ENCODE measurements around the gene SPAM1.
"Not testable (repeated sequence)": the region's sequence is repeated elsewhere in the genome, so short reads cannot be mapped to it uniquely, and the experiment has no call there.

SPAM1 gene, protein sequence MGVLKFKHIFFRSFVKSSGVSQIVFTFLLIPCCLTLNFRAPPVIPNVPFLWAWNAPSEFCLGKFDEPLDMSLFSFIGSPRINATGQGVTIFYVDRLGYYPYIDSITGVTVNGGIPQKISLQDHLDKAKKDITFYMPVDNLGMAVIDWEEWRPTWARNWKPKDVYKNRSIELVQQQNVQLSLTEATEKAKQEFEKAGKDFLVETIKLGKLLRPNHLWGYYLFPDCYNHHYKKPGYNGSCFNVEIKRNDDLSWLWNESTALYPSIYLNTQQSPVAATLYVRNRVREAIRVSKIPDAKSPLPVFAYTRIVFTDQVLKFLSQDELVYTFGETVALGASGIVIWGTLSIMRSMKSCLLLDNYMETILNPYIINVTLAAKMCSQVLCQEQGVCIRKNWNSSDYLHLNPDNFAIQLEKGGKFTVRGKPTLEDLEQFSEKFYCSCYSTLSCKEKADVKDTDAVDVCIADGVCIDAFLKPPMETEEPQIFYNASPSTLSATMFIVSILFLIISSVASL

DNA sequence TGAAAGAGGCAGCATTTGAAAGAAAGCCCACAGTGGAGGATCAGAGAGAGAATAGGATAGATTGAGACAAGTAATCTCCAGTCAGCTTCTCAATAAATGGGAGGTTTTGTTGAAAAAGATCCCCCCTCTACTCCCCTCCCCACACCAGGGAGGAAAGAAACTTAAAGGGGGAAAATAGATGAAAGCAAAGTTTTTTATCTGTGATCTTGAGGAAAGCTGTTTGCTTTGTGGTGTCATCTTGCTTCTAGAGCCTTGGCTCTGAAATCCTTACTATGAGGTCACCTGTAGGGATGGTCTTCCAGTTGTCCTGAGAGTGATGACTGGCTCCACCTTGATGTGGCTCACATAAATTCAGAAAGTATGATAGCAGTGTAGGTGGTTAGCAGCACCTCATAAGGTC lies at the start of gene SPAM1:
Gene SPAM1, plus strand, starts transcription at position 301 of the 400 bp plus-strand sequence. CDS start 28,330 bp downstream, outside the sequence.
- no peak for DNase-seq (ENCODE audit: low read depth)

DNA sequence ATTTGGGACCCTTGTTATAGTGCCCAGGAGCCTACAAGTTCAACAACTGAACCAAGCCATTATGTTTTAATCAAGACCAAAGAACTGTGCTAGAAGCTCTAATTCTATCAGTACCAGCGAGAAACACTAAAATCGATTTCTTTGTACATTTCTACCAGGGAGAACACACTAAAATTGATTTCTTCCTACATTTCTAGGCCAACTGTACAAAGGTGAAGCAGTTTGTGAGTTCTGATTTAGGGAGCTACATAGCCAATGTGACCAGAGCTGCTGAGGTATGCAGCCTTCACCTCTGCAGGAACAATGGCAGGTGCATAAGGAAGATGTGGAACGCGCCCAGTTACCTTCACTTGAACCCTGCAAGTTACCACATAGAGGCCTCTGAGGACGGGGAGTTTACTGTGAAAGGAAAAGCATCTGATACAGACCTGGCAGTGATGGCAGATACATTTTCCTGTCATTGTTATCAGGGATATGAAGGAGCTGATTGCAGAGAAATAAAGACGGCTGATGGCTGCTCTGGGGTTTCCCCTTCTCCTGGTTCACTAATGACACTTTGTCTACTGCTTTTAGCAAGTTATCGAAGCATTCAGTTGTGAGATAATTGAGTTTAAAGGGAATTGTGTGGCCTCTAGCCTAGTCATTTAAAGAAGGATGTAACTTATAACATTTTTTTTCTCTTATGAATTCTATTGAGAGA lies 48.3 kb upstream of the SPAM1 start:
- no peak for DNase-seq (ENCODE audit: low read depth)

DNA sequence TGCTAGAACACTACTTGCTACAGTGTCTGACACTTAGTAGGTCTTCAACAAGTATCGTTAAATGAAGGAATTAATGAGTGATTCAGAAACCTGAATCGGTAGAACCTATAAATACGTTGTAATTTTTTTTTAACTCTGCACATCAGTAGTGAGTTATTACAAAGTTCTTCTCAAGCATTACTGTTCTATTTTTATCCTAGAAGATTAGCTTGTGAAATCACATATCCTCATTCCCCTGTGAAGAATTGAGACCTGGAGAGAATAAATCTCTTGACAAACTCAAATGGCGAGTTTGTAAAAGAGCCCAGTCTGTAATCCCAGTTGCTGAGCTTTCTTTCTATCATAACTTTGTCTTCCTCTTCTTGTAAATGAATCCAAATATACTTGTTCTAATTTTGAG lies 45.4 kb upstream of the SPAM1 start:
- no peak for DNase-seq (ENCODE audit: low read depth)

DNA sequence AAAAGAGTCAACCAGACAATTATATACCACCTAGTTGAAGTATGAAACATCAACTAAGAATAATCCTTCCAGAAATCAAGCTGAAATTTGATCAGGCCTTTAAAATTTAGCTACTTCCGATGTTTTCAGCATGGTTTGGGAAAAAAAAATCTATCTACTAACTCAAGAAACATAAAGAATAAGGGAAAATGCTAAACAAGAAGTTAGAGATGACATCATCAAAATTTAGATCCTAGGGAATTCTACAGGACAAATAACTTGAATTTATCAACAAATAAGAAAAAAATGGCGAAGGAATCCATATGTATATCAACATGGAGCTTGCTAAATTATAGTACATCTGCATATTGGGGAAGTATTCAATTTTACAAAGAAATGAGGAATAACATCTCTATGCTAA lies 43.7 kb upstream of the SPAM1 start:
- no peak for DNase-seq (ENCODE audit: low read depth)

DNA sequence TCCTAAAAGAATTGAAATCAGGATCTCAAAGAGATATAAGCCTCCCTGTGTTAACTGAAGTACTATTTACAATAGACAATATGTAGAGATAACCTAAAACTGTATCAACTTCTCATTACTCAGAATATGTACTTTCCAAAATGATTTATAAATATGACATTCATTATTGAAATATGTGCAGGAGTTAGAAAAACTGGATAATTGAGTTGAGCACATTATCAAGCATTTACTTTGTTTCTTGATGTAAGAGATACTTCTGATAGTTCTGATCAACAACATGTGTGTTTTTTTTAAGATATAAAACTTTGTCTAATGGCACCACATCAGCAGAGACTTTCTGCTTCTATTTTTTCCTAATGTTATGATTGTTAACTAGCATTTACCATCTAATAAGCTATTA lies 41.9 kb upstream of the SPAM1 start:
- DNase-seq (ENCODE audit: low read depth): no peak

DNA sequence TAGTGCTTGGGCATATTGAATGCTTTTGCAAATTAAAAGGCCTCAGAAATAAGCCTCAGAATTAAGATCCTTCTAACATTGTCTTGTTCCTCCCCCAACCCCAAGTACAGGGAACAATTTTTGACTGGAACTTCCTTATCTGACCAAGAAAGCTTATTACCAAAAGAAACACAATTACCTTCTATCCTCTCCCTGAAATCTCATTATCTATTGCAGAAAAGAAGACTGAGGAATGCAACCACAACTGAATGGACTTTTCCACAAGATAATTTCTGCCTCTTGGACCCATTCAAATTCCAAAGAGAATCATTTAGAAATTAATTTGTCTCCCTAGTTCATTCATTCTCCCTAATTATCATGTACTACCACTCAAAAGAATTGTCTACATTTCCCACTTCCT lies 36.8 kb upstream of the SPAM1 start:
- no peak for DNase-seq (ENCODE audit: low read depth)

DNA sequence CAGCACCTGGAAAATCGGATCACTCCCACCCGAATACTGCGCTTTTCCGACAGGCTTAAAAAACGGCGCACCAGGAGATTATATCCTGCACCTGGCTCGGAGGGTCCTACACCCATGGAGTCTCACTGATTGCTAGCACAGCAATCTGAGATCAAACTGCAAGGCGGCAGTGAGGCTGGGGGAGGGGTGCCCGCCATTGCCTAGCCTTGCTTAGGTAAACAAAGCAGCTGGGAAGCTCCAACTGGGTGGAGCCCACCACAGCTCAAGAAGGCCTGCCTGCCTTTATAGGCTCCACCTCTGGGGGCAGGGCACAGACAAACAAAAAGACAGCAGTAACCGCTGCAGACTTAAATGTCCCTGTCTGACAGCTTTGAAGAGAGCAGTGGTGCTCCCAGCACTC lies 30.3 kb upstream of the SPAM1 start:
- DNase-seq (ENCODE audit: low read depth): not testable (repeated sequence)

DNA sequence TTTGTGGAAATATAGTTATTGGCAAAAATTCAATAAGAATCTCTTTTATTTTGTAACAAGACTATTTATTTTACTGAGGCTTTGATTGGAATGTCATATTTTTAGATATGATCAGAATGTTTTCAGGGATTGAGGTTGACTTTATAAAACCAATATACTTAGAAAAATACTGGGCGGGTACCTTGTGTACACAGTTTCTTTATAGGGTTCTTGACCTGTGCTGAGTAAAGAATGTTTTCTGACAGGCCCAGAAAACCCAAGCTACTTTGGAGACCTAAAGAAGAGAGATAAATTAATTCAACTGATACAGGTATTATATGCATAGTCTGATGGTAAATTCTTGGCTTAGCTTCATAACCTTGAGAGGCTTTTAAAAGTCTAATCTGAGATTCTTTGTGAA lies 23.9 kb upstream of the SPAM1 start:
- no peak for DNase-seq (ENCODE audit: low read depth)

DNA sequence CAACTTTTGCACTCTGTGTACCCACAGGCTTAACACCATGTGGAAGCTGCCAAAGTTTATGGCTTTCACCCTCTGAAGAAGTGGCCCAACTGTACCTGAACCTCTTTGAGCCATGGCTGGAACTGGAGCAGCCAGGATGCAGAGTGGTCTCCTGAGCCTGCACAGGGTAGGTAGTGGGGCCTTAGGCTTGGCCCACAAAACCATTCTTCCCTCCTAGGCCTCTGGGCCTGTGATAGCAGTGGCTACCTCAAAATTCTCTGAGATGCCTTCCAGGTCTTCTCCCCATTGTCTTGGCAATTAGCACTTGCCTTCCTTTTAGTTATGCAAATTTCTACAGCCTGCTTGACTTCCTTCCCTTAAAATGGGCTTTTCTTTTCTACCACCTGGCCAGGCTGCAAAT lies 19.3 kb upstream of the SPAM1 start:
- no peak for DNase-seq (ENCODE audit: low read depth)

DNA sequence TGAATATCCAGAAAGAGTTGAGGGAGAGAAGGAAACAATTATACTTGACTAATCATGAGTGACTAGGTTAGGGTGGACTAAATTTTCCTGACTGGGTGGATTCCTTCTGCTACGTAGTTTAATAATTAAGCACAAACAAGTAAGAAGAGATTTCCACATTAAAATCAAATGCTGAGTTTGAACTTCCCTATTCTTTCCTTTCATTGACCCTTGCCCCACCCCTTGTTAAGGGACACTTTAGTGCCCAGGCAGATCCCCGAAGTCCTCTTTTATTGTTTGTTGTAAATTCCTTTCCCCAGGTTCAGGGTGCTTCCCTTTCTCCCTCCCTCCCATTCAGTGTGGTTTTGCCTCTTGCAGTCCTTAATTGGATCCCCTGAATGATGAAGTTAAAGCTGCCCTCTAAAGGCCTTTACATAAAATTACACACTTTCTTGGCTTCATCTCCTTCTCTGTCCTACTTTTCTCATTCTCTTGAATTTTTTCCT lies 8.8 kb upstream of the SPAM1 start:
- DNase-seq (ENCODE audit: low read depth): no peak

DNA sequence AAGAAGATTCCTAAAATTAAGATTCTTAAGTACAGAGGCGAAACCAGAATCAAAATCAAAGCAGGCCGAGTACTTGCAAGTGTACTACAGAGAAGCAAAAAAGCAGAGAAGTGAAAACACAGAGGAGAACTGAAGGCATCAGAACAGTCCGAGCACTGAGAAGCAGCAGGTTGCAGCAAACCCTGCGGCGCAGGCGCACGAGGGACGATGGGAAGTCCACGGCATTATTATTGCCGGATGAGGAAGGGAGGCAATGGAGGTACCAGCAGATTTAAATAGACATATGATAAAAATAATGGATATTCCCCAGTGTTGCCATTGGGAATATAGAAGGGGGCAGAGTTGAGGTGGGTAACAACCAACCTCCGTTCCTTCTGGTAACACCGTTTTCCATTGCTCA lies 7.2 kb upstream of the SPAM1 start:
- DNase-seq (ENCODE audit: low read depth): no peak

DNA sequence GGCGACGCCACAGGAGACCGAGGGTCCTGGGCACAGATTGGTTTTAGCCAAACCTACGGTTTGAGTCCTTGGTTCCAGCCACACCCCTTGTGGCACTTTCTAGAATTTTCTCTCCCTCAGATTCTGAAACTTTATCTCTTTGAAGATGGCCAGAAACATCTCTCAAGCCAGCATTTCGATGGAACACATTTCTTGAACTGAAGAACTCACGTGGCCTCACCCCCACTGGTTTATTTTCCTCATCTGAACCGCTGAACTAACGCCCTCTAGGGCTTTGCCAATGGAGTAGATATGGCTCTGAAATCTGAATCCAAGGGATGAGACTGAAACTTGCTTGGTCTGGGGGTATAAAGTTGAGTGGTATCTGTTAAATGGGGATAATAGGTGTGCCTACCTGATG lies 6.7 kb upstream of the SPAM1 start:
- DNase-seq (ENCODE audit: low read depth): no peak

DNA sequence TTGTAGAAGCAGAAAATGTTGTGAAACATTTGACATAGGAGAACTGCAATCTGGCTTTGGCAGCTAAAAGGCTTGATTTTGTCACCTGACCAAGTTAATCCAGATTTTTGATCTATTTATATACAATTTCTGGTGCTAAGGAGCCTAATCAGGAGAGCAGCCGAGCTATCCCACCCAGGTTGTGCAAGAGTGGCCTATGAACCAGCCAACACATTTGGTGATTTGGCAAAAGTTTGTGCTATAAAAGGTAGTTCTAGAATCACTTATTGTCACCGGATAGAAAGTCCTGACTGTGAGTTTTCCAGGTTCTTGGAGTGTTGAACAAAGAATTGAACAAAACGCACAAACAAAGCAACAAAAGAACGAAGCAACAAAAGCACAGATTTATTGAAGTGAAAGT lies 1.4 kb upstream of the SPAM1 start:
- DNase-seq (ENCODE audit: low read depth): no peak

DNA sequence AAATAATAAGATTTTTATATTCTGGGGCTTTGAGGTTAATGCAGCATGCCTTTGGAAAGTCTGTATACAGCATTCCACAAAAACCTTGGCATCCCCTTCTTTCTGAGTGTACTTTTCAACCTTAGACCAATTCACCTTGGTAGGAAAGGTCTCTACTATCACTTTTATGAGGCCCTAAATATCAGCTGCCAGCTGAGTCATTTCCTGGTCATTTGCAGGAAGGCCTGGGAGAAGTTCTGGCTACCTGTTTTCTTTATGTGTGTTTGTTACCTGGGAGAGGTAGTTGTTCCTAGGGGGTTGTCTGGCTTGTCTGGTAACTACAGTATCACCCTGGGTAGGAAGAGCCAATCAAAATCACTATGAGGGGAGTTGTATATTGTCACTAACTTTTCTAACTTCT lies 4.1 kb downstream of the SPAM1 start:
- no peak for DNase-seq (ENCODE audit: low read depth)

DNA sequence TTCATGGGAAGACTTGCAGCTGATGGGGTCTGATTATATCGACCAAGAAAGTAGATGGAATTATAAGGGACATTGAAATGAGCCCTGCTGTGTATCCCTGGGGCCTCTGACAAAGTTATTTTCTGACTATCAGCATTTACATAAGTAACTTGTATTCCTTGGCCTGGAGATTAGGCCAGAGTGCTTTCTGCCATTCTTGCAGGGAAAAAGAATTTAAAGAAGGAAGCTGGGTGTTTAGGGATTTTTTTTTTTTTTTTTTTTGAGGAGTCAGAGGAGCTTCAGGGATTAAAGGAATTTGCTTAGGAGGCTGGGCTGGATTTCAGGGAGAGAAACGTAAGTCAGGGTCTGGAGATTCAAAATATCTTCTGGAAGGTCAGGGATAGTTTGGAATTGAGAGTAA lies 4.6 kb downstream of the SPAM1 start:
- no peak for DNase-seq (ENCODE audit: low read depth)

DNA sequence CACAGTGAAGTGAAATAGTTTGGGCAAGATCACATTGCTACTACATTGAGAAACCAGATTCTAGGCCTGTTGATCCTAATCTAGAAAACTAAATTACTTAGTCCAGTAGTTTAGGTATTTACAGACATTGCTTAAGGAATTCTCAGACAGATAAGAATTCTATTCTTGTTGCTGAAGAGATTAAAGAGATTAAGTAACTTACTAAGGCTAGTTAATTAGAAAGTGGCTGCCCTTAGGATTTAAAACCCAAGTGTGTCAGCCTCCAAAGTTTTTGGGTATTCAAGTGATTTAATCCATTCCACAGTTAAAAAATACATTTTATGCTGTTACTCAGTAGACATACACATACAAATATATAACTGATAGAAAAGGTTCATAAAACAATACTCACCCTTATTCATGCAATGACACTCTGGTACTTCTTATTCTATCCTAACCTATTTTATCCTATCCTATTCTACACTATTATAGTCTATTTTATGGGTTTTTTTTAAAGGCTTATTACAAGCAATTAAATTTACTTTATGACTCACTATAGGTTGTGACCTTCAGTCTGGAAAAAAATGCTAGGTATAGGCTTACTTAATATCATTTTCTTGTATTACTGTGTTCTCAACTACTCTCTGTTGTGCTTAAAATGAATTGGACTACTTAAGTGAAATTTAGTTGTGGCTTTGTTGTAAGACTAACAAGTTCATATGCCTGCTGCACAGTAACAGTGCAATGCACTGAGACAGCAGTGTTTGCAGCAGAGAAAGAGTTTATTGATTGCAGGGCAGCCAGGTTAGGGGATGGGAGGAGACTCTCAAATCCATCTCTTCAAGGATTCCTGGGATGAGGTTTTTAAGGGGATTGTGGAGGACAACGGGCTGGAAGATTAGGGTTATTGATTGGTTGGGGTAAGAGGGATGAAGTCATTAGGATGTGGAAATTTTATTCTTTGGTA lies 10.7 kb downstream of the SPAM1 start:
- no peak for DNase-seq (ENCODE audit: low read depth)

DNA sequence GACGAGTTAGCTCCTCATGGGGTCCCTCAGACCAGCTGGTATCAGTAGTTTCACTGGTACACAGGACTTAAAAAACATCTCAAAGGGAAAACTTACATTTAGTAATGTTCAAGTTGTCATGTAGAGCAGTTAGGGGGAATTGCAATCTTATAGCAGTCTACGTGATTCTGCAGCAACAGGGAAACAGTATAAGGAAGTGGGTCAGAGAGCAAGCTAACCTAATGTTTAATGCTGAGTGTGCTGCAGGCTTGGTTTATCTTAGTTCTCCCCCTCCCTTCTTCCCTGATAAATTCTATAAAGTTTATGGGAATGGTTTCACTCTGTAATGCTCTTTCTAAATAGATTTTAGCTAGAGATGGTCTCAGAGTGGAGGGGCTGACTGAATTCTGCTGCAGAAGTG lies 11.3 kb downstream of the SPAM1 start:
- DNase-seq (ENCODE audit: low read depth): no peak

DNA sequence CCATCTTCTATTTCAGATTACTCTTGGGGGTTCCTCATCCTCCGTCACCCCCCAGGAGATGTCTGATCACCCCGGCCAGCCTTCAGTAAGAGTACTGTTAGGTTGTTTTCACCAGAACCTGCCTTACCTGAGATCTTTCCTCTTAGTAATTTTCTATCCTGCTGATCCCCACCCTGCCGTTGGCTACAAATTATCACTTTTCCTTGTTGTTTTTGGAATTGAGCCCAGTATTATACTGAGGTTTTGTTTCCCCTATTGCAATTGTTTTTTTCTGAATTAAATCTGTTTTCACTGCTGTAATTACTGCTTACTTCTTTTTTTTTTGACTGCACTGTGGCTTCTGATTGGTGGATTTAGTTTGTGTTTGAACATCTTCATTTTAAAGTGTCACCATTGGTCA lies 14.7 kb downstream of the SPAM1 start:
- no peak for DNase-seq (ENCODE audit: low read depth)

DNA sequence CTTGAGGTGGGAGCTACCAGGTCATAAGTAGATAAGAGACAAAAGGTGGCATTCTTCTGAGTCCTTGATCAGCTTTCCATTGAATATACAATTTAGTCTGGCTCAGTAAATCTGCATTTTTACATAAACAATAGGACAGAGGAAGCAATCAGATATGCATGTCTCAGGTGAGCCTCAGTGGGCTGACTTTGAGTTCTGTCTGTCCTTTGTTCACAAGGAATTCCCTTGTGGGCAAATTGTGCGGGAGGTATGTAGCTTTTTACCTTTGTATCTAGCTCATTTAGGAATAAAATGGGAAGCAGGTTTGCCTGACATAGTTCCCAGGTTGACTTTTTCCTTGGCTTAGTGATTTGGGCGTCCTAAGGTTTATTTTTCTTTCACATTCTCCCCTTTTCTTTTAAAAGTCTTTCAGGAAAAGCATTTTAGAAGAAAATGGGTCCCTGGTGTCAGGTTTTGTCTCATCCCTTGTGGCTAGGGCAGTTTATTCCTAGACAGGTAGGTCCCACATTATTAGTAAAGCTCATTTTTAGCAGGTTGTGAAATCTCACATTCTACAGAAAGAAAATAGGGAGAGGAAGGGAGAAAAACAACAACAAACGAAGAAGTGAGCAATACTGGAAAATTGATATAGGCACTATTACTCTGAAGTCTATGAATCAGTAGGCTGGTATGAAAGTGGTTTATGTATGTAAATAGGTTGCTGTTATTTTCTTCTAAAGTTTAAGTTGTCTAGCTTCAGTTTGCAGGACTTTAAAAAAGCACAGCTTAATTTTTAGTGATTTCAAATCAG lies 16.5 kb downstream of the SPAM1 start:
- DNase-seq (ENCODE audit: low read depth): no peak

DNA sequence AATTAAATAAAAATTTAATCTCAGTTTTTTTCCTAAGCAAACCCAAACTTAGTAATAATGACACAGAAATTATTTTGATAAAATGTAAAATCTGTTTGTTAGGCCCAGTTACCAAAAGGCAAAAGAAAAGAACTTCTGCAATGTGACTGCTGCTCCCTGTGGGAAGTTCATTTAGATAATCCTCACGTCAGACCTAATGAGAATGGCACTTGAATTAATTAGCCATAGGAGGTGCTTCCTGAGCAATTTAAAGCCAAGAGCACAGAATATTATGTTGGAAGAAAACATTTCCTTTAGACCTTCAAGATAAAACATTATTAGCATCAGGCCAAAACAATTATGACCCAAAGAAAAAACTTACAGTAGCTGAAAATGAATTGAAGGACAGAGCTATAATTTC lies 19.4 kb downstream of the SPAM1 start:
- no peak for DNase-seq (ENCODE audit: low read depth)

DNA sequence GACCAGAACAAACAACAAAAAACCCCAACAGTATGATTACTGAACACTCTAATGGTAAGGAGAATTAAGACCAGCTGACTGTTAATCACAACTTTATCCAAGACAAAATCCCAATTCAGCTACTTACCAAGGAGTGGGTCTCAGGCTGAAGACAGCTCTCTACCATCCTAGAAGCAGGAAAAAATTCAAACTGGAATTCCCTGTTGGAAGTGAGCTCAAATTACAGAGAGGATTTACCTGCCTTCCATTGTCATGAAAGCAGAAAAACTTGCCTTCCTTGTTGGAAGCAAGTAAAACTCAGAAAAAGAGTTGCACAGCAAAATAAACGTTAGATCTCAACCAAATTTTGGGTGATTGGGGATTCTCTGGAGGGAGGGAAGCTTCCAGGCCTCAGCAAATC lies 20.9 kb downstream of the SPAM1 start:
- DNase-seq (ENCODE audit: low read depth): no peak

All from stimulated activated CD8-positive, alpha-beta memory T cell treated with anti-CD3 and anti-CD28 coated beads, Interleukin-4, amount 100 ng/mL, for 24 hours (primary cell).